HG03108 (cell line): ENCODE results near the gene DIO3.
"Not testable (repeated sequence)": the region's sequence is repeated elsewhere in the genome, so short reads cannot be mapped to it uniquely, and the experiment has no call there.

Experiments
- ATAC-seq: cut with Tn5 transposase; IDR thresholded peaks from one replicate; pipeline ENCODE4 v1.9.1; 2021; ENCODE audit warnings: moderate library complexity; ENCODE audit not compliant: unreplicated experiment

DIO3 gene

DNA sequence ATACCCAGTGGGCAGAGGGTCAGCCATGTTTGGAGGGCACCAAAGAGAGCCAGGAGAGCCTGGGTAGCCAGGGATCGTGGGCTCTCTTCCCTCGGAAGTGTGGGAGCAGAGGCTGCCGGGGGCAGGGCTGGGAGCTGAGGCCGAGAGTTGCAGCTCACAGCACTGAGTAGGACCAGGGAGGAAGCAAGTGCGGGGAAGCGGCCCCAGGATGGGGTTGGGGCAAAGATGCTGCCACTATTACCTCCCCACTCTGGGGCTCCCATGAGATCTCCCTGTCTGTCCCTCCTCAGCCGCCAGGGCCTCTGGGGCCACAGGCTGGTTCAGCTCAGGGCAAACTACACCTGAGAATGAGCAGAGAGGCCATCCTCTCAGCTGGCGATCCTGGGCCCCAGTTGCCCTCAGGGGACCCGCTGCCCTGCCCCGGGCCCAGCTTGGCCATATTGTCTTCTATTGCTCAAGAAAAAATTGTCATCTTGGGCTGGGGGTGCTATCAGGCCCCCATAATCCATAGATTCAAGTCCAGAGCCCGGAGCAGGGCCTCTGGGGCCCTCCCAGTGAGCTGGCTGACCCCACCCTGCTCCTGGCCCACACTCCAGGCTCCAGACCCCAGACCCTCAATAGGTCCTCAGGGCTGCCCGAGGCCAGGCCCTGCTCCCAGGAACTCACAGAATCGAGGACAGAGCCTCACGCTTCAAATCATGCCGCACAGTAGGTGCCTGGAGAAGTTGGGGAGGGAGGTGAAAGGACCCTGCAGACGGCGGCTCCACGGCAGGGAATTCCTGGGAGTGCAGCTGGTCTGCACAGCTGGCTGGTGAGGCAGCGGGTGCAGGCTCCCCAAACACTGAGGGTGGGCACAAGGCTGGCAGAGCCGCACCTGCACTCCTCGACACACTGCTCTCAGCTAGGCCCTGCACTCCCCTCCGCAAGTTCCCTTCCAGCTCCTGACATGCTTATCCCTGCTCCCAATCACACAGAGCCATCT is 20.5 kb upstream of the DIO3 start:
- ATAC-seq = no peak

DNA sequence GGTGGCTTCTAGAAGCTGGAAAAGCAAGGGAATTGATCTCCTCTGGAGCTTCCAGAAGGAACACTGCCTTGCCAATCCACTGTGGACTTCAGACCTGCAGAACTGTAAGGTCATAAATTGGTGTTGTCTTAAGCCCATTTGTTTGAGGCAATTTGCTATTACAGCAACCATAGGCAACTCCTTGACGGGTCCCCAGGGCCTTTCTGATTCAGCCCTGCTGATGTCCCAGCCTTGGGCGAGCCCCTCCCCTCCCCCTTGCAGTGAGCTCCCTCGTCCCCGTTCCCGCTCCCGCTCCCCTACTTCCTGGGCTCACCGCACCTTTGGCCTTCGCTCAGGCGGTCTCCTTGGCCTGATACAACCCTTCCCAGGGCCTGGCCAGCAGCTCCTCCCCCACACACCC is 18.9 kb upstream of the DIO3 start:
- no peak for ATAC-seq

DNA sequence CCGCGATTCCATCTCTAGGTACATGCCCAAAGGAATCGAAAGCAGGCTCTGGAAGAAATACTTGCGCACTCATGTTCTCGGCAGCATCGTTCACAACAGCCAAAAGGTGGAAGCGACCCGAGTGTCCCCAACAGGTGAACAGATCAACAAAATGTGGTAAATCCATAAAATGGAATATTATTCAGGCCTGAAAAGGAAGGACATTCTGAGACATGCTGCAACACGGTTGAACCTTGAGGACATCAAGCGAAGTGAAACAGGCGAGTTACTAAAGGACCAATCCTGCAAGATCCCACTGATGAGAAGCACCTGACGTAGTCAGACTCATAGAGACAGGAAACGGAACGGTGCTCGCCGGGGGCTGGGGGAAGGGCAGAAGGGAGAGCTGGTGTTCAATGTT is 17.5 kb upstream of the DIO3 start:
- no peak for ATAC-seq

DNA sequence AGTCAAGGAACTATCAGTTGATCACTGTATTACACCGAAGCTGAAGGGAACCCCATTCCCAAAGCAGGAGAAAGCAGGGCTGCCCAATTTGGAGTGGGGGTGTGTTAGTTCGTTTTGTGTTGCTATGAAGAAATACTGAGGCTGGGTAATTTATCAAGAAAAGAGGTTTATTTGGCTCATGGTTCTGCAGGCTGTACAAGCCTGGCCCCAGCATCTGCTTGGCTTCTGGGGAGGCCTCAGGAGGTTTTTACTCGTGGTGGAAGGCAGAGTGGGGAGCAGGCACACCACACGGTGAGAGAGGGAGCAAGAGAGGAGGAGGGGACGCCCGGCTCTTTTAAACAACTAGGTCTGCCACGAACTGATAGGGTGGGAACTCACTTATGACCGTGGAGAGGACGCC is 16.7 kb upstream of the DIO3 start:
- ATAC-seq = no peak

DNA sequence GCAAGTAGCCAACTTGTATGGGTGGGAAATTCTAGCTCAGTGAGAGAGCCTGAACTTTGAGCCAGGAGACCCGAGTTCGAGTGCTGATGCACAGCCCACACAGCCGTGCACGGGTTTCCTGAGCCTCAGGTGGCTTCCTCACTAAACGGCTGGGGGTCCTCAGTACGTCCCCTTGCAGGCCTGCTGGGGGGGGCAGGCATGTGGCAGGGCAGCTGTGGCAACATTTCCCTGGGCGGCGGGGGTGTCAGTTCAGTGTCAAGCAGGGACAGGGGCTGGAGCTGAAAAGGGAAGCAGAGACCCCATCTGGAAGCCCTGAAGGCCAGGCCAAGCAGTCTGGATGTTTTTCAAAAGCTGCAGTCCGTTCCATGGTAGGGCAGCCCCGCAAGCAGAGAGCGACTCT is 14.6 kb upstream of the DIO3 start:
- ATAC-seq = no peak

DNA sequence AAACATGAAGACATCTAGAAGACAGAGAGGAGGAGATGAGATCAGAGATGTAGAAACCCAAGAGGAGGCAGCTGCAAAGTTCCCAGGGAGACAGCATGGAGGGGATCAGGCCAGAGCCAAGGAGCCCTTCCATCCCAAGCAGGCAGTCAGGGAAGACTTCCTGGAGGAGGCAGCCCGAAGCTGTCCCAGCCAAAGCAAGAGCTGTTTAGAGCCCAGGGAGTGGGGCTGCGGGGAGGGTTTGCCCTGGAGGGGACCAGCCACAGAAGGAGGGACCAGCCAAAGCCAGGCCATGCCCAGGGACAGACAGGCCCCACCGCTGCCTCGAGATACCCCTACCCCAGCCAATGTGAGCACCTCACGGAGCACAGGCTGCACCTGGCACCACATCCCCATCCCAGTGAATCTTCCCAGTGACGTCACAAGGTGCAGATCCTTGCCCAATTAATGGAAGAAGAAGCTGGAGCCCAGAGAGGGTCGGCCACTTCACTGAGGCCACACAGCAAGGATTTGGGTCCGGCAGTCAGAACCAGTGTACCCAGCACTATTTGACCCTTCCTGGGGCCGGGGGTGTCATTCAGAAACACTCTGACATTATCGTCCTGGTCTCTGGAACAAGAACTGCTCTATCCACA is 14.1 kb upstream of the DIO3 start:
- ATAC-seq = no peak

DNA sequence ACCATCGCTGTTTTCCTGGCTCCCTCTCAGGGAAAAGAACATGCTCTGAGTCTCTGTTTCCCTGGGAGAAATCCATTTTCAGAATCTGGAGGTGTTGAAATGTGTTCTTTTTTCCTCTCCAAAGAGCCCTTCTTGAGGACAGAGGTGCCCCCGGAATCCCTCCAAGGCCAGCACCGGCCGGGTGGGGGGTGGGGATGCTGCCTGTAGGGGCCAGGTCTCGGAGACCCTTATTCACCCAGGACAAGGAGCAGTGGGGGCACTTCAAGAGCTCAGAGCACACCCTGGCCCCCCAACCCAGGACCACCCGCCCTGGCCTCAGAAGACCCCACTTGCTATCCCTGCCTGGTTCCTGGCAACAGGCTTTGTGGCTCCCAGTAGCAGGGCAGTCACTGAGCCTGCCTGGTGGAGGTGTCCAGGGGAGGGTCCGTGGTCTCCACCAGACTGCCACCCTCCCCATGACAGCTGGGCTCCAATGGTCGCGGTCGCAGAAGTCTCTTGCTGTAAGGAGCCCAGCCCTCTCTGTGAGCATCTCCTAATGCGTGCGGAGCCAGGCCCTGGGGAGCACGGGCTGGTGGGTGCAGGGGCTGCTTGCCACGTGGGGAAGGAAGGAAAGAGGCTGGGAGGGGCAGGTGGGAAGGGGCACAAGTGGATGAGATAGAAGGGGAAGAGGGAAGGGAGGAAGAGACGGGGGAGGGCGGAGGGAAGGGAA is 13.2 kb upstream of the DIO3 start:
- no peak for ATAC-seq

DNA sequence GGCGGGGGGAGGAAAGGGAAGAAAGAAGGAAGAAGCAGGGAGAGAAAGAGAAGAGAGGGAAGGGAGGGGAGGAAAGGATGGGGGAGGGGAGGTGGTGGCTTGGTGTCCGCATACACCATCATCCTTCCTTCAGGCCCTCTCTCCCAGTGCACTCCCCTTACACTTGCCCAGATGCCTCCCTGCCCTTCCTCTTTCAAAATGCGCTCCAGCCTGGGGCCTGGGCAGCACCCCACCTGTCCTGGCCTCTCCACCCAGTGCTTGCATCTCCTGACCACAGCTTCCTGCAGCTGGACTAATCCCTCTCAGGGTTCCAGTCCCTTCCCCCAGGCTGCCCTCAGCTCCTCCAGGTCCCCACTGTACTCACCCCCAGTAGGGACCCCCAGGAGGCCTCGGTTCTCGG is 12.6 kb upstream of the DIO3 start:
- no peak for ATAC-seq

DNA sequence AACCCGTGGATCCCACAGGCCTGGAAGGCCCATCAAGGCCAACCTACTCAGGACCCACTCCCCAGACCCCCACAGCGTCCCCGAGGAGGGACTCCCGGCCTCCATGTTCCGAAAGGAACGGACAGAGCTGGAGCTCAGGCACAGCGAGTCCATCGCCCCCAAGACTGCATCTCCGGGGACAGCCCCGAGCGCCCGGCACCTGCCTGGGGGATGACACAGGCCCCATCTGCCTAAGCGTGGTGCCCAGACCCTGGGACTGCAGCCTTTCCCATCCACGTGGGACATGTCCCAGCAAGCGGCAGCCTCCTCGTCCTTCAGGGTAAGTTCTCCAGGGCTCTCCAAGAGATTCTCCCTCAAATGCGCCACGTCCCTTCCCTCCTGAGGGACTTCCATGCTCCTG is 12.1 kb upstream of the DIO3 start:
- ATAC-seq = no peak

DNA sequence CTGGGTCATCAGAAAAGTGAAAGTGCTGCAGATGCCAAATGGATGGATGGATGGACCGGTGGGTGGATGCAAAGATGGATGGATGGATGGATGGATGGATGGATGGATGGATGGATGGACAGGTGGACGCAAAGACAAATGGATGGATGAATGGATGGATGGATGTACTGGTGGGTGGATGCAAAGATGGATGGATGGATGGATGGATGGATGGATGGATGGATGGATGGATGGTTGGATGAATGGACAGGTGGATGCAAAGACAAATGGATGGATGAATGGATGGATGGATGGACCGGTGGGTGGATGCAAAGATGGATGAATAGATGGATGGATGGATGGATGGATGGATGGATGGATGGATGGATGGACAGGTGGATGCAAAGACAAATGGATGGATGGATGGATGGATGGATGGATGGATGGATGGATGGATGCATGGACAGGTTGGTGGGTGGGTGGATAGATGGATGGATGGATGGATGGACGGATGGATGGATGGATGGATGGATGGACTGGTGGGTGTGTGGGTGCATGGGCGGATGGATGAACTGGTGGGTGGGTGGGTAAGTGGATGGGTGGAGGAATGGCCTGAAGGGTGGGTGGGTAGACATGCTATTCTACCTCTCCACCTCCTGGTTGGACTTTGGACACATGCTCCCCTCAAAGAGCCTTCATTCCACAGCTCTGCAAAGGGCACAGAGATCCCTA is 10.9 kb upstream of the DIO3 start:
- ATAC-seq = not testable (repeated sequence)

DNA sequence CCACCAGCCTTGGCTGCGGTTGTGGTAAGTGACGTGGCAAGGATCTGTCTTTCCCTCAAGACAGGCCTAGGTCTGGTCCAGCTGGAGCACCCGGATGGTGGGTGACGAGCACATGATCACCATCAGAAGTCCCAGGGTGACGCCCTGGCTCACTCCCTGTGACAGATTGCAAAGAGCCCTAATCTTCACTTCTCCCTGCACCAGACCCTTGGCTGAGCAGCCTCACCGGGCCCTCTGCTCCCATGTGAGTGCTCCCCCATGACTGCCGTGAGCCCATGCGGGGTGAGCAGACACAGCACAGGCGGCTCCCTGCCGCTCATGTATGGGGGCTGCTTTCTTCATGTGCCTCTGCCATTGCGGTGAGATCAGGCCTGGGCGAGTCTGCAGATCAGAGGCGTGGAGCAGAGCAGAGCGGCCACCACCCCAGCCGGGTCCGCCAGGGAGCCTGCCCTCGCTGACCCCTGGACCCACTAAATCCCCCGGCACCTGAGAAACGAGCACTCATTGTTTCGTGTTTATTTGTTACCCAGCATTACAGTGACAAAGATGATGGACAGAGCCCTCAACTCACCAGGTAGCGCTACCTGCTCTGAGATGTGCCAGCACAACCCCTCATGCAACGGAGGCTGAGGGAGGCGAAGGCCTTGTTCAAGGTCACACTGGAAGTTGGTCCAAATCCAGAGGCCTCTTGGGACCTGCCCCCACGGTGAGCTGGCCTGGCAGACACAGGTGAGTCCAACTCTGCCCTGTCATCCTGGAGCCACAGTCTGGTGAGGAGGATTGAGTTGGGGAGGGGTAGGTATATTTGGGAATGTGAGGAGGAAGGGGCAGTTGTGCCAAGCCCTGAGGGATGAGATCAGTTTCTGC is 9.3 kb upstream of the DIO3 start:
- no peak for ATAC-seq

DNA sequence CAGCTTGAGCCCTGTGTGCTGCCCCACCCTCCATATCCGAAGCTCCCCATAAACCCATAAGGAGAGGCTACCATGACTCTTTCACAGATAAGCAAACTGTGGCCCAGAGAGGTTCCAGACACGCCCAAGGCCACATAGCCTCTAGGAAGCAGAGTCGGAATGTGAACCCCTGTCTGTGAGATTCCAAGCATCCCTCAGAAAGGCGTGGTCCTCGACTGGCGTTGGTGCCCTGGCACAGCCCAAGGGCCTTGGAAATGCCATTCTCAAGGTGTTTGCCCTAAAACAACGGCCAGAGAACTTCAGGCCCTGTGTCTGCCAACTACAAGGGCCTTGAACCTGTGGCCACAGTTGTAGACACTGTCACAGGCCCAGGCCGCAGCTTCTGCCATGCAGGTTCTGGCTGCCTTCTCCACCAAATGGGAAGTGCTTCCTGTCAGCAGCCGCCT is 8.5 kb upstream of the DIO3 start:
- no peak for ATAC-seq

DNA sequence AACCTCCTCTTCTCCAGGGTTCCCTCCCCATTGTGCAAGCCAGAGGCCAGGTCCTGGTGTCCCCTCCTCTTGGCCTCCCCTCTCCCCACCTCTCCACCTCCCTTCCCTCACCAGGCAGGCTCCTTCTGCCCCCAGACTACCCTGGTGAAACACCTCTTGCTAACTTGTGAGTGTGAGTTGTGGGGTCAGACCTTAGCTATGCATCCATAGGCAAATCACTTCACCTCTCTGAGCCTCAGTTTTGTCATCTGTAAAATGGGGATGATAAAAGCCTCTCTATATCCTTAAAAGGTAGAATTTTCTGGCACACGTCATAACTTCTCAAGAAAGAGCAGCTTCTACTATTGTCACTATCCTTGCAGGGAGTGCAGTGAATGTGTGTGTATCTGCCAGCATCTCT is 7.9 kb upstream of the DIO3 start:
- no peak for ATAC-seq

DNA sequence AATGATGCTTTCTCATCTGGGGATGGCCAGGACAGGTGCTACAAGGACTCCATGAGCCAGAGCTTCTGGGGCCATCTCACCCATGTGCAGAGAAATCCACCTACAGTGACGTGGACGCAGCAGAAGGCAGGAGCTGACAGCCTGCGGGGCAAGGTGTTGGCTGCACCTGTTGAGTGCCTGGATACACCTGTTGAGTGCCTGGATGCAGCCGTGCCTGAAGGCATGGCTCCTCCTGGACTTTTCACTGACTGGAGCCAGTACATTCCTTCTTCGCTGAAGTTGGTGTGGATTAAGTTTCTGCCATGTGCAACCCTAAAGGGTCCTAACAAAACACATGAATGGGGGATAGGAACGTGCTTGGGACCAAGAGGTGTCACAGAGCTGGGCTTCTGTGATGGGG is 7.4 kb upstream of the DIO3 start:
- no peak for ATAC-seq

DNA sequence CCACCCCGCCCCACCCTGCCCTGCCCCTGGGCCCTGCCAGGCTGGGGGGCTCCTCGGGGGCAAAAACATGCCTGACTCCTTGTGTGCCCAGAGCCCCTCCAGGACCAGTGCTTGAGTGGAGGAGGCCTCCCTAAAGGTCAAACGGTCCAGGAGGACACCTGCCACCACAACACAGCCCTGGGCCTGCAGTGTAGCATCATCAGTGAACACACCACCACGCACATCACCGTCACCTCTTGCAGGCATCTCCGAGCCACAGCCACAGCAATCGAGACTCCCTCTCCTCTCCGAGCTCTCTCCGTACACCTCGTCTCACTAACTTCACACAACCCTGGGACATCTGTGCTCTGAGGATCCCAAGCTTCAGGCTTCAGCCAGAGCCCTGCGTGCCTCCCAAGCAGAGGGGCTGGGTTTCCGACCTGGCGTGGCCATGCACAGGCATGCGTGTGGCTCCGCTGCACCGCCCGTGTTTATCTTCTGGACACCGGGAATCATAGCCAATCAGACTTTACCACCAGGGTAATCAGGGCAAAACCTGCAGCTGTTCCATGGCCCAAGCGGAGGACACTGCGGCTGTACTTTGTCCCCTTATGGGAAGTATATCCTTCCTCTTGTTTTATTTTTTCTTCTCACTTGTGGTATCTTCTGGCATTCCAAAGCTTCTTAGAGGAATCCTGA is 6.2 kb upstream of the DIO3 start:
- no peak for ATAC-seq

DNA sequence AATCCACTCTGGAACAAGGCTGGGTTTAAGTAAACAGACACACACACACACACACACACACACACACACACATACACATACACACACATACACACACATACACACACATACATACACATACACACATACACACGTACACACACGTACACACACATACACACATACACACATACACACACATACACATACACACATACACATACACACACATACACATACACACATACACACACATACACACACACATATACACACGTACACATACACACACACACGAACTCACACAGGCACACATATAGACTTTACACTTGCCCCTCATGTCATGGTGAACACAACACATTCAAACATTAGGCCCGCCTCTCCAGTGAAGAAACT is 5.6 kb upstream of the DIO3 start:
- not testable (repeated sequence) for ATAC-seq

DNA sequence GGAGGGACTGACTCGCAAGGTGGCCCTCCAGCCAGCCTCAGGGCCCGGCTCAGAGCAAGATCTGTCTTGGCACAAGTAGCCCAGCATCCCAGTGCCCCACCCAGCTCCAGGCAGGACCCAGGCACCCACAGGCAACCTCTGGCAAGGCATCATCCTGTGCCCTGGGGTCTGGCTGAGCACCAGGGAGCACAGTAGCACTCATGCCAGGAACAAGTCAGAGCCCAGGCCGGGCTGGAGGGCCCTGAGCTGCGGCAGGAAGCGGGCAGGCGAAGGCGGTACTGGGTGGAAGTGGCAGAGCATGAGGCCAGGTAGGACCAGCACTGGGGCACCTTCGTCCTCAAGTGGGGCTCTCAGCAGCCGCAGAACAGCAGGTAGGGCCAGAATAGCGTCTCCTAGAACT is 5.2 kb upstream of the DIO3 start:
- ATAC-seq = no peak

DNA sequence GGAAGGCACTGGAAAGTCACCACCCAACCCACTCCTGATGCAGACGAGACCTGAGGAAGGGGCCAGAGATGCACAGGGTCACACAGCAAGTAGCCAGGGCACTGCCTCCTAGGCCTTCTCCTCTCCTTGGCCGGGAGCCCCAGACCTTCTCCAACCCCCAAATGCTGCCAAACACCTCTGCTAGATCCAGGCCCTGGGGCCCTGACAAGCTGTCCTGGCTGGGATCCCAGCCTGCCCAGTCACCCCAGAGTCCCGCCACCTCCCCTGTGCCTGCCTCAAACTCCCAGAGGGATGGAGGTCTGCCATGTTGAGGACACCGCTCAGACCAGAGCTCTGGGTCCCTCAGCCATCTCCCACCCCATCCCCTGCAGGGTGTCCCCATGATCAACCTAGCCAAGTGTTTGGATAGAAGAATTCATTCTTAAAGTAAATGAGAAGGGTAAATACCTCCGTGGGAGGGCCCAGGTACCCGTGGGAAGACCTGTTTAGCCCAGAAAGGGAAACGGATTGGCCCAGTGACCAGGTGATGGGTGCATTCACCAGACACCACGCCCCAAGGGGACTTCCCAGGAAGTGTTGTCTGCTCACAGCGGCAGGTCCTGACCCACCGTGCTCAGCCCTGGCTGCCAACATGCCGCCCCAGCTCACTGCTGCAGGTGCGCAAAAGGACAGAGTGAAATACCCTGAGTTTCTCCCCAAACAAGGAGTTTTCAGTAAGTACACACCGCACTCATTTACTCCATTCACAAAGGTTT is 4.6 kb upstream of the DIO3 start:
- no peak for ATAC-seq

DNA sequence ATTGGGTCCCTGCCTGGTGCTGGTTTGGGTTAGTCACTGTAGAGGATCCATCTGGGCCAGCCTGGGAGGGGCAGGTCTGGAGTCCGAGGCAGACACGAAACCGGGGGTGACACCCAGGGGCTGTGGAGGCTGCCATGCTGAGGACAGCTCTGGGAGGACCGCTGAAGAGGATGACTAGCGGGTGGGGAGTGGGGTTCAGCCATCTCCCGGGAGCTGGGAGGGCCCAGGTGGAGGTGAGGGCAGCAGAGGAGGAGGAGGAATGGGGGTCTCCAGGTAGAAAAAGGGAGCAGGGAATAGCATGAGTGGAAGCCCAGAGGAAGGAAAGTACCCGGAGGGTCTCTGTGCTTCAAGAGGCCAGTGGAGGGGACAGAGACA is 4.0 kb upstream of the DIO3 start:
- no peak for ATAC-seq
